Fibroblast of upper back skin (primary cell): ENCODE results near the gene SIGLEC11.
"Not testable (repeated sequence)": the region's sequence is repeated elsewhere in the genome, so short reads cannot be mapped to it uniquely, and the experiment has no call there.

Experiments
- DNase-seq: peaks from one replicate; pipeline ENCODE4 v3.0.0-alpha.2; 2013

The SIGLEC11 gene

GRCh38 chr19:49950956-49951526, 9.9 kb downstream of the SIGLEC11 start:
- DNase-seq: no peak

- no peak for DNase-seq
These were observed 10.4 kb downstream of the SIGLEC11 start for GRCh38 chr19:49950590-49950948.

GRCh38 chr19:49949742-49950589, 11.0 kb downstream of the SIGLEC11 start:
- DNase-seq: no peak

GRCh38 chr19:49946415-49946814, 14.6 kb downstream of the SIGLEC11 start:
- no peak for DNase-seq

GRCh38 chr19:49944567-49944966, 16.4 kb downstream of the SIGLEC11 start:
- DNase-seq: not testable (repeated sequence)

- DNase-seq: no peak
These were observed 20.5 kb downstream of the SIGLEC11 start for GRCh38 chr19:49940482-49940791.

- DNase-seq: no peak
These were observed 21.1 kb downstream of the SIGLEC11 start for GRCh38 chr19:49939721-49940481.

GRCh38 chr19:49938662-49939061, 22.3 kb downstream of the SIGLEC11 start:
- DNase-seq: no peak

- peak; percentile 65 for DNase-seq
These were observed 23.1 kb downstream of the SIGLEC11 start for GRCh38 chr19:49937750-49938381.

- DNase-seq: no peak
These were observed 24.4 kb downstream of the SIGLEC11 start for GRCh38 chr19:49936549-49936948.

- DNase-seq: no peak
These were observed 27.3 kb downstream of the SIGLEC11 start for GRCh38 chr19:49933643-49934042.

GRCh38 chr19:49932731-49933131, 28.2 kb downstream of the SIGLEC11 start:
- DNase-seq: no peak

GRCh38 chr19:49932041-49932451, 28.9 kb downstream of the SIGLEC11 start:
- no peak for DNase-seq

- no peak for DNase-seq
These were observed 29.5 kb downstream of the SIGLEC11 start for GRCh38 chr19:49931293-49932040.

GRCh38 chr19:49930483-49931011, 30.4 kb downstream of the SIGLEC11 start:
- DNase-seq: peak; percentile 35

- DNase-seq: peak; percentile 94
These were observed 31.1 kb downstream of the SIGLEC11 start for GRCh38 chr19:49929611-49930482.

GRCh38 chr19:49929121-49929610, 31.8 kb downstream of the SIGLEC11 start, which contains the start of the genes ATF5 and NUP62:
ATF5 (plus strand) TSS chr19:49929205; CDS start chr19:49930851, 1,646 bp downstream.
NUP62 (minus strand) TSS chr19:49929504; CDS start chr19:49909807, 19,697 bp downstream.
- DNase-seq: peak; percentile 84

GRCh38 chr19:49927526-49928264, 33.3 kb downstream of the SIGLEC11 start:
- no peak for DNase-seq

GRCh38 chr19:49926515-49926914, 34.5 kb downstream of the SIGLEC11 start:
- no peak for DNase-seq

- no peak for DNase-seq
These were observed 35.5 kb downstream of the SIGLEC11 start for GRCh38 chr19:49925486-49925885.
